RWPE2 (cell line): ENCODE data around the gene PLCB4.

ENCODE experiments used
- ATAC-seq: fragments of 200-7000 bp; cut with Tn5 transposase; 3 replicates; pipeline ENCODE4 v1.9.1; 2021; ENCODE audit warnings: low read depth
- DNase-seq: peaks from one replicate; pipeline ENCODE4 v3.0.0-alpha.2; 2020; ENCODE audit warnings: low spot score
- H3K27ac ChIP-seq: fragments of 450-650 bp; 2 replicates; pipeline ENCODE4 v1.5.1; 2017; ENCODE audit warnings: mild to moderate bottlenecking; ENCODE audit not compliant: poor library complexity, severe bottlenecking
- H3K27me3 ChIP-seq: fragments of 250-450 bp; sonication (Bioruptor Pico); 2 replicates; pipeline ENCODE4 v1.5.1; 2021; ENCODE audit warnings: mild to moderate bottlenecking, moderate library complexity; ENCODE audit not compliant: insufficient read depth, poor library complexity, severe bottlenecking
- H3K36me3 ChIP-seq: fragments of 250-450 bp; sonication (Bioruptor Pico); 2 replicates; pipeline ENCODE4 v1.5.1; 2020; ENCODE audit warnings: low read depth, mild to moderate bottlenecking, moderate library complexity
- H3K4me1 ChIP-seq: fragments of 250-450 bp; sonication (Bioruptor Pico); 2 replicates; pipeline ENCODE4 v1.5.1; 2021; ENCODE audit warnings: mild to moderate bottlenecking, moderate library complexity; ENCODE audit not compliant: insufficient read depth, poor library complexity, severe bottlenecking
- H3K4me3 ChIP-seq: fragments of 250-450 bp; sonication (Bioruptor Pico); 2 replicates; pipeline ENCODE4 v1.5.1; 2021; ENCODE audit warnings: mild to moderate bottlenecking, moderate library complexity; ENCODE audit not compliant: severe bottlenecking
- H3K9me3 ChIP-seq: fragments of 250-450 bp; sonication (Bioruptor Pico); 2 replicates; pipeline ENCODE4 v1.5.1; 2021; ENCODE audit warnings: mild to moderate bottlenecking, moderate library complexity; ENCODE audit not compliant: severe bottlenecking
- TF ChIP-seq, protein P1 (sequence below): fragments of 450-650 bp; IDR thresholded peaks from one replicate; pipeline ENCODE4 v1.5.1; 2017; ENCODE audit warnings: mild to moderate bottlenecking, moderate library complexity; ENCODE audit not compliant: poor library complexity, severe bottlenecking

PLCB4 gene

DNA sequence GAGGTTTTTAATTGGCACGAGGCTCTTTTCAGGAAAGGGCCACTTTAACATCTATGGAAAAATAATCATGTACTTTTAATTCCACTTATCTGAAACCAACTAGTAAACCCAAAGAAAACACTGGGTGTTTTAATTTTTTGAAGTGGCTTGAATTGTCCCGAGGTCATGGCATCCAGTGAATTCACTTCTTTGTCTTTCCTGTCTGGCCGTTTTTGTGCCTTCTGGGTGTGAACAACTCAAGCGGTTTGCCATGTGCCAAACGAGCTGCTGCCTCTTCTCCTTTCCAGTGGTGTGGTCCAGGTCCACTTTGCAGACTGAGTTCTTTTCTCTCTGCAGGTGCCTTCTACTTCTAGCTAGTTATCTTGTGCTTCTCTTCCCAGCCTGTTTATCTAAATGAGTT lies 117.5 kb downstream of the PLCB4 start:
- no peak overlapping the region for H3K27ac ChIP-seq
- TF ChIP-seq, protein P1, sequence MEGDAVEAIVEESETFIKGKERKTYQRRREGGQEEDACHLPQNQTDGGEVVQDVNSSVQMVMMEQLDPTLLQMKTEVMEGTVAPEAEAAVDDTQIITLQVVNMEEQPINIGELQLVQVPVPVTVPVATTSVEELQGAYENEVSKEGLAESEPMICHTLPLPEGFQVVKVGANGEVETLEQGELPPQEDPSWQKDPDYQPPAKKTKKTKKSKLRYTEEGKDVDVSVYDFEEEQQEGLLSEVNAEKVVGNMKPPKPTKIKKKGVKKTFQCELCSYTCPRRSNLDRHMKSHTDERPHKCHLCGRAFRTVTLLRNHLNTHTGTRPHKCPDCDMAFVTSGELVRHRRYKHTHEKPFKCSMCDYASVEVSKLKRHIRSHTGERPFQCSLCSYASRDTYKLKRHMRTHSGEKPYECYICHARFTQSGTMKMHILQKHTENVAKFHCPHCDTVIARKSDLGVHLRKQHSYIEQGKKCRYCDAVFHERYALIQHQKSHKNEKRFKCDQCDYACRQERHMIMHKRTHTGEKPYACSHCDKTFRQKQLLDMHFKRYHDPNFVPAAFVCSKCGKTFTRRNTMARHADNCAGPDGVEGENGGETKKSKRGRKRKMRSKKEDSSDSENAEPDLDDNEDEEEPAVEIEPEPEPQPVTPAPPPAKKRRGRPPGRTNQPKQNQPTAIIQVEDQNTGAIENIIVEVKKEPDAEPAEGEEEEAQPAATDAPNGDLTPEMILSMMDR = no peak
- ATAC-seq (no peak), DNase-seq (no peak)
- H3K4me1 ChIP-seq = no peaks in the 10 kb centered on the region
- H3K4me3 ChIP-seq = no peak overlapping the region
- no peaks in the 10 kb centered on the region for H3K9me3 ChIP-seq
- H3K27me3 ChIP-seq = no peaks in the 10 kb centered on the region
- H3K36me3 ChIP-seq = 0 out of 2 replicates have a peak, but pooled peaks cover 6% of the 10 kb centered on the region

DNA sequence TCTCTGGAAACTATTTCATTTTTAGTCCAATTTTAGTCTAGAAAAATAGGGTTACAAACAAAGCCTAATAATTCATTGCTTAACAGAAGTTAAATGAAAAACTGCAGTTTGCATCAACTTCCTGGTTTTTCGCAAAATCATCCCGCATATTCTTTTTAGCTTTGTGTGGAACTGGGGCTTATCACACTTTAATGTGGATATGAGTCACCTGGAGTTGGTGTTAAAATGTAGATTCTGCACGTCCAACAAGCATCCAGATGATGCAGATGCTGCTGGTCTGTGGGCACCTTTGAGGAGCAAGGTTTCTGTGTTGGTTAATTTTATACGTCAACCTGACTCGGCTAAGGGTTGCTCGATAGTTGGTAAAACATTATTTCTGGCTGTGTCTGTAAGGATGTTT lies 126.1 kb downstream of the PLCB4 start:
- Histone ChIP-seq H3K27me3 (no peaks in the 10 kb centered on the region), H3K4me1 (peaks cover 14% of the 10 kb centered on the region), H3K9me3 (no peaks in the 10 kb centered on the region), H3K4me3 (no peak overlapping the region), H3K36me3 (no peaks in the 10 kb centered on the region), H3K27ac (peak overlapping the region; percentile 96)
- ATAC-seq (no peak), DNase-seq (no peak)
- TF ChIP-seq, protein P1 = no peak

DNA sequence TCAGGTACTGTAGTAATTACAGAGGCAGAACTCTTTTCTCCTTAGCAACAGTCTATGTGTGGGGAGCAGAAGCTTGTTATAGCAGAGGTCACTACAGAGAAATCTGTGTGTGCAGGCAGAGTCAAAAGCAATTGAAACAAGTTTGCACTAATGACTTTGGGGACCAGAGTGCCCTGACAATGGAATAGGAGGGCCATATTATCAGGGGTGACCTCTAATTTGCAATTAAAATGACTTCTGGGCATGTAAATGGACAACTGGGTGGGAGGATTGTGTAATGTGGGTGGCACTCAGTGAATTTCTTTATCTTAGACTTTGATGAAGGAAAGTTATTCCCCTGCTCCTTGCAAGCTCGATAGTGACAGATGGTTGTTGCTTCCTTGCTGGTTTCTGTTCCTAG lies 127.2 kb downstream of the PLCB4 start:
- no peak for DNase-seq
- no peaks in the 10 kb centered on the region for H3K27me3 ChIP-seq

DNA sequence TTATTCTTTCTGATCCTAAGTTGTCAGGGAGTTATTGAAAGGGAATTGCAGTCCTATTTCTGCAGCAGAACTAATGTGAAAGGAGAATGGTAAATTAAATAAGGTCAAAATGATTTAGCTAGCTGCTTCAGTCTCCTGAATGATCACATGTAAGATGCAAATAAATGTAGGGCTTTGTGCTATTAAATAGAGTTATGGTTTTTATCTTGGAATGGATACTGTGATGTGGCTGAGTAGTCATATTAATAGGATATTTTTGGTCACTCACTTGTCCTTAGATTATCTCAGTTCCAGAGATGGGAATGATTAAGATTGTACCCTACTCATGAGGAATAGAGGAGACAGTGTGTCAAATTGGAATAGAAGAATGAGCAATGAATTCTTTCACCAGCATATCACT lies 129.6 kb downstream of the PLCB4 start:
- Histone ChIP-seq H3K27ac (peak overlapping the region; percentile 96), H3K4me1 (peaks cover 46% of the 10 kb centered on the region), H3K4me3 (no peak overlapping the region), H3K36me3 (no peaks in the 10 kb centered on the region), H3K27me3 (no peaks in the 10 kb centered on the region), H3K9me3 (no peaks in the 10 kb centered on the region)
- DNase-seq (no peak), ATAC-seq (no peak)
- TF ChIP-seq, protein P1 = no peak

More for the DNA sequence above, 127.2 kb downstream of the PLCB4 start:
- Histone ChIP-seq H3K9me3 (no peaks in the 10 kb centered on the region), H3K36me3 (no peaks in the 10 kb centered on the region), H3K4me1 (peaks cover 25% of the 10 kb centered on the region), H3K4me3 (no peak overlapping the region), H3K27ac (peak overlapping the region; percentile 96)
- ATAC-seq = no peak
- TF ChIP-seq, protein P1 = no peak

DNA sequence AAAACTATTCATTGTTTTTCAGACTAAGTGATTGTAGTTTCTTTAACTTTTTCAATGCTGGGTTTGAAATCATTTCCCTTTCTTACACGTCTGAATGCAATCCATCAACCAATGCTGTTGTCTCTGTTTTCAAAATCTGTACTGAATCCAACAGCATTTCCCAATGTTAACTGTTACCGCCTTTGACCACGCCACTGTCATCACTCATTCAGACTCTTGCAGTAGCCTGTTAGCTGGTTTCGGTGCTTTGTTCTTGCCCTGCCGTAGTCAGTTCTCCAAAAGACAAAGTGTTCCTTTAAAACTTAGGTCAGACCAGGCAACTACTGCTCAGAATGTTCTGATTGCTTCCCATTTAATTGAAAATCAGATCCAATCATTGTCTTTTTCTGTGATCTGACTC lies 131.3 kb downstream of the PLCB4 start:
- no peaks in the 10 kb centered on the region for H3K27me3 ChIP-seq
- ATAC-seq (peak; percentile 62), DNase-seq (no peak)
- H3K4me3 ChIP-seq = no peak overlapping the region
- no peaks in the 10 kb centered on the region for H3K9me3 ChIP-seq
- H3K4me1 ChIP-seq = peaks cover 47% of the 10 kb centered on the region
- peak overlapping the region; percentile 96 for H3K27ac ChIP-seq
- no peaks in the 10 kb centered on the region for H3K36me3 ChIP-seq
- TF ChIP-seq, protein P1 = no peak
